Right cardiac atrium (tissue), 5 donors: ENCODE data around the gene FNDC10. TPM values are rescaled to one million over a fixed set of nuclear protein-coding genes. Genes with fewer than 3 reads are reported as not detected.

Source experiments
- ATAC-seq, 2 donors: fragments of 200-7000 bp; cut with Tn5 transposase; one replicate each; pipeline versions ENCODE4 v1.8.0 to v1.9.1; 2020; ENCODE audit warnings: moderate library complexity in 2 of 2, mild to moderate bottlenecking in 1 of 2
- DNase-seq, 3 donors: peaks; one replicate each; pipeline ENCODE4 v3.0.0-alpha.2; 2020
- H3K27ac ChIP-seq: one replicate; pipeline ENCODE4 v1.5.1; 2013; ENCODE audit warnings: mild to moderate bottlenecking, low read length, control low read depth, moderate library complexity
- H3K27me3 ChIP-seq: one replicate; pipeline ENCODE4 v1.6.1; 2013; ENCODE audit not compliant: control insufficient read depth, insufficient read depth
- H3K4me1 ChIP-seq: one replicate; pipeline ENCODE4 v1.6.1; 2013; ENCODE audit warnings: low read length; ENCODE audit not compliant: control insufficient read depth, insufficient read depth
- H3K4me3 ChIP-seq: one replicate; pipeline ENCODE4 v1.5.1; 2013; ENCODE audit warnings: low read length, control low read depth
- H3K9me3 ChIP-seq: one replicate; pipeline ENCODE4 v1.6.1; 2013; ENCODE audit warnings: low read length; ENCODE audit not compliant: control insufficient read depth
- WGBS: extraction: QIAGEN DNeasy Blood & Tissue Kit; methylation state at CpG from one replicate; pipeline ENCODE4 v1.1.7; 2013; 5-methylcytosine and 5-hydroxymethylcytosine counted together
- intact Hi-C, 4 donors: fragments of 100-400 bp; cut with DNase I; formaldehyde crosslinking; loops; one replicate each; pipeline versions ENCODE4 v1.11.0 to v1.14.0; 2022 to 2023
- polyA plus RNA-seq: library from polyadenylated mRNA; stranded (reverse); fragments of 200-250 nt; gene quantifications from one replicate; pipeline ENCODE4 v1.2.3, GENCODE V29; 2013
- total RNA-seq, 4 donors: library from RNA; stranded (reverse); fragmentation: NEBNext Ultra II Directional; extraction: Animal tissue kit (Norgen Biotek cat#: 25700); gene quantifications; one replicate each; pipeline ENCODE4 v1.2.1, GENCODE V29; 2021
- donor health status: healthy with polysubstance abuse.
- donor health status: DM: no; HTN: yes; CAD: no.
- donor health status: DM: no; HTN: no; CAD: no.
- donor health status: DM: no; HTN: yes; CAD: no; lungs with severe emphysema.
- donor health status: DM: yes; HTN: yes; CAD: no.

FNDC10 gene
- total and polyA plus RNA-seq, 5 donors, result 0.47 to 0.97 (median 0.68) TPM

GRCh38 chr1:1602968-1603506 lies 3.1 kb upstream of the FNDC10 start:
- Histone ChIP-seq H3K9me3 (no peaks in the 10 kb centered on the region), H3K4me1 (no peaks in the 10 kb centered on the region), H3K27me3 (no peaks in the 10 kb centered on the region), H3K27ac (no peak overlapping the region), H3K4me3 (no peak overlapping the region)
- ATAC-seq, result no peak
- no peak for DNase-seq
- intact Hi-C loops, result no loop called here
- WGBS, result 69% methylated on average over 13 of the region's 13 CpGs

DNA sequence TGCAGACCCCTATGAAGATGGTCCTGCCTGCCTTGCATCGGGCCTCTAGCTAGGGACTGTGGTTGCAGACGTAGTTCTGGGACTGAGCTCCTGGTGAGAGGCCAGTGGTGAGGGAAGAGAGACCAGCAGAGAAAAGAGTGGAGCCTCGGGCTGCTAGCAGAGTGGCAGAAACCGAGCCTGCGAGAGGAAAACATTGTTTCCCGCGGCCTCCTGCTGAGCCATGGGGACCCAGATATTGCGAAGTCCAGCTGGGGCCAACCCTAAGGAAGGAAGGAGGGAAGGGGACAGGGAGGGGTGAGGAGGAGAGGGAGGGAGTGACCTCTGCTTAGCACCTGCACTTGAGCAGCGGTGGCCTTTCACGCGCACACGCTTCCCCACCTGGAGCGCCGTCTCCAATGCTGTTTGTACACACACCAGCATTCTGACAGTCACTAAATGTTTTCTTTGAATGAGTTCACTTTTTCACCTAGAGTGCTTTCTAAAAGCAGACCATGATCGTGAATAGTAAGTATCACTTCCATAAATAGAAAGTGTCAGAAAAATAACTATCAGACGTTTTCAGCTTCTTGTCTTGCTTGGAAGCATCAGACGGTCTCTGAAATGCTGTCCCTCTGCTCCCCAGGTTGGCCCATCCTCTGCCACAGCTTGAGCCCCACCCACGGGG lies 2.5 kb upstream of the FNDC10 start:
- H3K4me1 ChIP-seq, result no peaks in the 10 kb centered on the region
- H3K27me3 ChIP-seq, result no peaks in the 10 kb centered on the region
- intact Hi-C loops, result no loop called here
- ATAC-seq (no peak), DNase-seq (no peak)
- no peak overlapping the region for H3K4me3 ChIP-seq
- WGBS, result 53% methylated on average over 18 of the region's 18 CpGs
- H3K27ac ChIP-seq, result no peak overlapping the region
- H3K9me3 ChIP-seq, result no peaks in the 10 kb centered on the region

DNA sequence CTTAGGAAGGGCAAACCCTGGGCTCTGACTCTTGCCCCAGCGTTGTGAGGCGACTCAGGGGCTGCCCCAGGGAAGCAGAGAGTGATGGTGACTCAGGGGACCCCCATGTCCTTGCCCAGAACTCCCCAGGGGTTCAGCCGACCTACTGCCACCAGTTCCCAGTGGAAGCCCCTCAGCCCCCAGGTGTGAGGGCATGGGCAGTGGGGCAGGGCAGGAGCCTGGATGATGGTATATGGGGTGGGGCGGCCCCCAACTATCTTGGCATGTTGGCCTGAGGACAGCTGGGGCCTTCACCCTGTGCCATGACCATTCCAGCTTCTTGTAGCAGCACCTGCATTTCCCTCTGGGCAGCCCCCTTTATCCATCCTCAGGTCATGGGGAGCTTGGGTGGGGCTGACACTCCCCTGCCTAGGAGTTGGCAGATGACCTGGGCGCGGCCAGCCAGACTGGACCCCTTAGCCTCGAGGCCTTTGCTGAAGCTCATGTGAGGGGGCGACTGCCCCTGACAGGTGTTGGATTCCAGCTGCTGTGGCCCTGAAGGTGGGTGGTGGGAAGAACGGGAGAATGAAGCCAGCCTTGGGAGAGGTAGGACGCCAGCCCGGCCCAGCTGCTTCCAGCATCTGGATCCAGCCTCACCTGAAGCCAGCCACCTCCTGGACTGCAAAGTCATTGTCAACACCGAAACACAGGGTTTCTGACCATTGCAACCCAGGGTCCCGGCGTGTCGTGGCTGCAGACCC lies 1.8 kb upstream of the FNDC10 start:
- intact Hi-C loops, result no loop called here
- WGBS, result 89% methylated on average over 15 of the region's 15 CpGs
- no peak for DNase-seq

GRCh38 chr1:1600861-1601563 lies 1.1 kb upstream of the FNDC10 start:
- no peak overlapping the region for H3K27ac ChIP-seq
- no peak overlapping the region for H3K4me3 ChIP-seq
- no peak for ATAC-seq
- H3K4me1 ChIP-seq, result no peaks in the 10 kb centered on the region
- DNase-seq, result no peak
- whole genome bisulfite sequencing, result 72% methylated on average over 22 of the region's 22 CpGs
- H3K27me3 ChIP-seq, result no peaks in the 10 kb centered on the region
- no peaks in the 10 kb centered on the region for H3K9me3 ChIP-seq
- intact Hi-C loops, result no loop called here

More for the DNA sequence above, 1.8 kb upstream of the FNDC10 start:
- Histone ChIP-seq H3K4me3 (no peak overlapping the region), H3K4me1 (no peaks in the 10 kb centered on the region), H3K27ac (no peak overlapping the region), H3K27me3 (no peaks in the 10 kb centered on the region), H3K9me3 (no peaks in the 10 kb centered on the region)
- ATAC-seq, result no peak

GRCh38 chr1:1599030-1599934 lies 653 bp downstream of the FNDC10 start:
- intact Hi-C loops, result no loop called here
- Histone ChIP-seq H3K27ac (no peak overlapping the region), H3K27me3 (no peaks in the 10 kb centered on the region), H3K4me3 (peak overlapping the region; percentile 52), H3K4me1 (no peaks in the 10 kb centered on the region), H3K9me3 (no peaks in the 10 kb centered on the region)
- ATAC-seq (no peak), DNase-seq (no peak)
- 9% methylated on average over 111 of the region's 111 CpGs for WGBS

- Histone ChIP-seq H3K27ac (no peak overlapping the region), H3K4me3 (no peak overlapping the region), H3K4me1 (no peaks in the 10 kb centered on the region), H3K9me3 (no peaks in the 10 kb centered on the region), H3K27me3 (no peaks in the 10 kb centered on the region)
- intact Hi-C loops, result no loop called here
- no peak for ATAC-seq
- 85% methylated on average over 13 of the region's 13 CpGs for WGBS
- no peak for DNase-seq
These were observed 1.3 kb downstream of the FNDC10 start for GRCh38 chr1:1598720-1599029.

DNA sequence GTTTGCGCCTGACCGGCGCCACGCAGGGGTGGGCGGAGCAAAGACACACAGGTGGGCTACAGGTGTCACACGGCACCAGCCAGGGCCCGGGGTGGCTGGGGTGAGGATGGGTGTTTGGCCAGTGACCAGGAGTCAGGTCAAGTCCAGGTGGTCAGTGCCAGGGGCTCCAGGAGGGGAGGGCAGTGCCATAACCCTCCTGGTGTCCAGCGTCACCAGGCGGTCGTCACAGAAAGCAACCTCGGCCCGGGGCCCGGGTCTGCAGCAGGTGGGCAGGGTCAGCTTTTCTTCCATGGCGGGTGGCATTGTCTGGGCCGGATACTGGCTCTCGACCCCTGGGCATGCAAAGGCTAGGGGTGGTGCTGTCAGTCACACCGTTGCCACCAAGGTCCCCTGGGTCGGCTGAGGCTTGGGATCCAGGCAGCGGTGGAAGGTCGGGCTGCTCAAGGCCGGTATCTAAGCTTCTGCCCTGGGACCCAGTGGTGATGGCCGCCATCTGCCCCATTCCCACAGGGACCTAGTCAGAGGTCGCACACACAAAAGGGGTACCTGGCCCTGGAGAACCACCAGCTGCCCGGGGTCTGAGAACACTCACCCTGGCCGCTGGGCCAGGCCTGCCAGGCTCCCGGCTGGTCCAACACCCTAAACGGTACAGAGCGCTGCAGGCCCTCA lies 1.8 kb downstream of the FNDC10 start:
- DNase-seq, result no peak
- no peaks in the 10 kb centered on the region for H3K4me1 ChIP-seq
- 89% methylated on average over 28 of the region's 28 CpGs for WGBS
- no peak overlapping the region for H3K4me3 ChIP-seq
- intact Hi-C loops, result no loop called here
- no peak overlapping the region for H3K27ac ChIP-seq
- H3K27me3 ChIP-seq, result no peaks in the 10 kb centered on the region
- no peaks in the 10 kb centered on the region for H3K9me3 ChIP-seq
- ATAC-seq, result no peak

GRCh38 chr1:1597275-1597930 lies 2.5 kb downstream of the FNDC10 start:
- DNase-seq, result no peak
- H3K4me1 ChIP-seq, result no peaks in the 10 kb centered on the region
- H3K9me3 ChIP-seq, result no peaks in the 10 kb centered on the region
- intact Hi-C loops, result no loop called here
- H3K27me3 ChIP-seq, result no peaks in the 10 kb centered on the region
- WGBS, result 16% methylated on average over 15 of the region's 16 CpGs
- H3K27ac ChIP-seq, result no peak overlapping the region
- ATAC-seq, result peak in 1 of 2 donors; percentile 20
- no peak overlapping the region for H3K4me3 ChIP-seq

- Histone ChIP-seq H3K27me3 (no peaks in the 10 kb centered on the region), H3K4me1 (no peaks in the 10 kb centered on the region), H3K9me3 (no peaks in the 10 kb centered on the region), H3K27ac (no peak overlapping the region), H3K4me3 (no peak overlapping the region)
- WGBS, result 26% methylated on average over 12 of the region's 12 CpGs
- intact Hi-C loops, result no loop called here
- DNase-seq (no peak), ATAC-seq (peak in 1 of 2 donors; percentile 20)
These were observed 3.3 kb downstream of the FNDC10 start for GRCh38 chr1:1596493-1597274.
